GM18861 (cell line): ENCODE measurements around the gene IP6K1.

Source experiments
- ATAC-seq: cut with Tn5 transposase; IDR thresholded peaks from one replicate; pipeline ENCODE4 v1.9.1; 2021; ENCODE audit not compliant: unreplicated experiment

IP6K1 gene

GRCh38 chr3:49725906-49726681 is 60.2 kb downstream of the IP6K1 start:
- no peak for ATAC-seq

GRCh38 chr3:49724586-49724985 is 61.8 kb downstream of the IP6K1 start:
- ATAC-seq = no peak

- peak; percentile 75 for ATAC-seq
Observed at GRCh38 chr3:49723628-49724551, 62.5 kb downstream of the IP6K1 start, which contains the start of gene GMPPB. TSS of gene GMPPB (minus strand) at chr3:49723951. CDS start at chr3:49723726, 225 bp downstream.

GRCh38 chr3:49723296-49723627 is 63.1 kb downstream of the IP6K1 start:
- no peak for ATAC-seq

GRCh38 chr3:49722896-49723295 is 63.4 kb downstream of the IP6K1 start:
- ATAC-seq = no peak

GRCh38 chr3:49721896-49722781 is 64.2 kb downstream of the IP6K1 start:
- no peak for ATAC-seq

GRCh38 chr3:49721596-49721895 is 64.8 kb downstream of the IP6K1 start:
- ATAC-seq = no peak

GRCh38 chr3:49720855-49721595 is 65.3 kb downstream of the IP6K1 start:
- ATAC-seq = no peak

- peak; percentile 37 for ATAC-seq
Observed at GRCh38 chr3:49719214-49719884, 67.0 kb downstream of the IP6K1 start, which contains the start of gene AMIGO3. TSS of gene AMIGO3 (minus strand) at chr3:49719684. CDS start at chr3:49719465, 219 bp downstream.

- no peak for ATAC-seq
Observed at GRCh38 chr3:49718858-49719213, 67.5 kb downstream of the IP6K1 start.

GRCh38 chr3:49717959-49718857 is 68.1 kb downstream of the IP6K1 start:
- no peak for ATAC-seq

GRCh38 chr3:49717211-49717958 is 69.0 kb downstream of the IP6K1 start:
- no peak for ATAC-seq

GRCh38 chr3:49716691-49717210 is 69.6 kb downstream of the IP6K1 start:
- no peak for ATAC-seq

GRCh38 chr3:49716169-49716568 is 70.2 kb downstream of the IP6K1 start:
- ATAC-seq = no peak

GRCh38 chr3:49715611-49716121 is 70.7 kb downstream of the IP6K1 start:
- ATAC-seq = no peak

- ATAC-seq = no peak
Observed at GRCh38 chr3:49714728-49715550, 71.4 kb downstream of the IP6K1 start.
